Neural cell (in vitro differentiated cells): ENCODE results near the gene GUCA1A.

Experiments
- EP300 ChIP-seq: fragments of 450-650 bp; conservative IDR thresholded peaks from 2 replicates; pipeline ENCODE4 v1.6.1; 2014; ENCODE audit warnings: antibody characterized with exemption, mild to moderate bottlenecking, moderate library complexity; ENCODE audit not compliant: poor library complexity, severe bottlenecking
- EZH2 ChIP-seq: fragments of 200-600, 300-800 bp; shearing (Covaris generic), sonication (generic); IDR thresholded peaks from 2 replicates; pipeline ENCODE4 v1.6.1; 2014; ENCODE audit warnings: antibody characterized with exemption, low read length, borderline replicate concordance, mild to moderate bottlenecking; ENCODE audit not compliant: insufficient read depth, poor library complexity, severe bottlenecking
- MXI1 ChIP-seq: fragments of 450-650 bp; conservative IDR thresholded peaks from 2 replicates; pipeline ENCODE4 v1.6.1; 2014; ENCODE audit warnings: antibody characterized with exemption, mild to moderate bottlenecking; ENCODE audit not compliant: poor library complexity, severe bottlenecking
- POLR2AphosphoS5 ChIP-seq: IDR thresholded peaks from 2 replicates; pipeline ENCODE4 v1.6.1; 2012
- RAD21 ChIP-seq: fragments of 450-650 bp; conservative IDR thresholded peaks from 2 replicates; pipeline ENCODE4 v1.6.1; 2014; ENCODE audit warnings: antibody characterized with exemption, mild to moderate bottlenecking, moderate library complexity
- SMC3 ChIP-seq: fragments of 450-650 bp; conservative IDR thresholded peaks from 2 replicates; pipeline ENCODE4 v1.6.1; 2014; ENCODE audit warnings: antibody characterized with exemption, mild to moderate bottlenecking, moderate library complexity; ENCODE audit not compliant: poor library complexity
- TAF1 ChIP-seq: IDR thresholded peaks from 2 replicates; pipeline ENCODE4 v1.6.1; 2012; ENCODE audit warnings: low read depth
- TF ChIP-seq, protein P1 (sequence below): fragments of 450-650 bp; IDR thresholded peaks from 2 replicates; pipeline ENCODE4 v1.5.1; 2014; ENCODE audit warnings: antibody characterized with exemption, mild to moderate bottlenecking, moderate library complexity; ENCODE audit not compliant: poor library complexity, severe bottlenecking
- TF ChIP-seq, protein P2 (sequence below): IDR thresholded peaks from 2 replicates; pipeline ENCODE4 v1.6.1; 2012; ENCODE audit warnings: borderline replicate concordance

DNA sequence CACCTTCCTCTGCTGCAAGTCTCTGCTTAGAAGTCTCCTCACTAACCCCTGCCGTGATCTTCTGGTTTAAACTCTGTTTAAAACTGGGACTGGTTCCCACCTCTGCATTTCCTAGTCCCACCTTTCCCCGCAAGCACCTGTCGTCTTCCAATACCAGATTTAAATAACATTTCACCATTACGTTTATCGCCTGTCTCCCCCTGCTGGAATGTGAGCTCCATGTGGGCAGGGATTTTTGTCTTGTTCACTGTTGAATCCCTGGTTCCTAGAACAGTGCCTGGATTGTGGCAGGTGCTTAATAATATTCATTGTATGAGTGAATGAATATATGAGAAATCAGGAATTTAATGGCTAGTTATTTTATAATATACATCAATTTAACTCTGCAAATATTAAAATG, 2.7 kb downstream of the GUCA1A start:
- no peak for TF ChIP-seq SMC3
- TF ChIP-seq RAD21 = no peak
- TF ChIP-seq, protein P1, sequence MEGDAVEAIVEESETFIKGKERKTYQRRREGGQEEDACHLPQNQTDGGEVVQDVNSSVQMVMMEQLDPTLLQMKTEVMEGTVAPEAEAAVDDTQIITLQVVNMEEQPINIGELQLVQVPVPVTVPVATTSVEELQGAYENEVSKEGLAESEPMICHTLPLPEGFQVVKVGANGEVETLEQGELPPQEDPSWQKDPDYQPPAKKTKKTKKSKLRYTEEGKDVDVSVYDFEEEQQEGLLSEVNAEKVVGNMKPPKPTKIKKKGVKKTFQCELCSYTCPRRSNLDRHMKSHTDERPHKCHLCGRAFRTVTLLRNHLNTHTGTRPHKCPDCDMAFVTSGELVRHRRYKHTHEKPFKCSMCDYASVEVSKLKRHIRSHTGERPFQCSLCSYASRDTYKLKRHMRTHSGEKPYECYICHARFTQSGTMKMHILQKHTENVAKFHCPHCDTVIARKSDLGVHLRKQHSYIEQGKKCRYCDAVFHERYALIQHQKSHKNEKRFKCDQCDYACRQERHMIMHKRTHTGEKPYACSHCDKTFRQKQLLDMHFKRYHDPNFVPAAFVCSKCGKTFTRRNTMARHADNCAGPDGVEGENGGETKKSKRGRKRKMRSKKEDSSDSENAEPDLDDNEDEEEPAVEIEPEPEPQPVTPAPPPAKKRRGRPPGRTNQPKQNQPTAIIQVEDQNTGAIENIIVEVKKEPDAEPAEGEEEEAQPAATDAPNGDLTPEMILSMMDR = no peak
- TF ChIP-seq MXI1 = no peak
- TF ChIP-seq, protein P2, sequence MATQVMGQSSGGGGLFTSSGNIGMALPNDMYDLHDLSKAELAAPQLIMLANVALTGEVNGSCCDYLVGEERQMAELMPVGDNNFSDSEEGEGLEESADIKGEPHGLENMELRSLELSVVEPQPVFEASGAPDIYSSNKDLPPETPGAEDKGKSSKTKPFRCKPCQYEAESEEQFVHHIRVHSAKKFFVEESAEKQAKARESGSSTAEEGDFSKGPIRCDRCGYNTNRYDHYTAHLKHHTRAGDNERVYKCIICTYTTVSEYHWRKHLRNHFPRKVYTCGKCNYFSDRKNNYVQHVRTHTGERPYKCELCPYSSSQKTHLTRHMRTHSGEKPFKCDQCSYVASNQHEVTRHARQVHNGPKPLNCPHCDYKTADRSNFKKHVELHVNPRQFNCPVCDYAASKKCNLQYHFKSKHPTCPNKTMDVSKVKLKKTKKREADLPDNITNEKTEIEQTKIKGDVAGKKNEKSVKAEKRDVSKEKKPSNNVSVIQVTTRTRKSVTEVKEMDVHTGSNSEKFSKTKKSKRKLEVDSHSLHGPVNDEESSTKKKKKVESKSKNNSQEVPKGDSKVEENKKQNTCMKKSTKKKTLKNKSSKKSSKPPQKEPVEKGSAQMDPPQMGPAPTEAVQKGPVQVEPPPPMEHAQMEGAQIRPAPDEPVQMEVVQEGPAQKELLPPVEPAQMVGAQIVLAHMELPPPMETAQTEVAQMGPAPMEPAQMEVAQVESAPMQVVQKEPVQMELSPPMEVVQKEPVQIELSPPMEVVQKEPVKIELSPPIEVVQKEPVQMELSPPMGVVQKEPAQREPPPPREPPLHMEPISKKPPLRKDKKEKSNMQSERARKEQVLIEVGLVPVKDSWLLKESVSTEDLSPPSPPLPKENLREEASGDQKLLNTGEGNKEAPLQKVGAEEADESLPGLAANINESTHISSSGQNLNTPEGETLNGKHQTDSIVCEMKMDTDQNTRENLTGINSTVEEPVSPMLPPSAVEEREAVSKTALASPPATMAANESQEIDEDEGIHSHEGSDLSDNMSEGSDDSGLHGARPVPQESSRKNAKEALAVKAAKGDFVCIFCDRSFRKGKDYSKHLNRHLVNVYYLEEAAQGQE = no peak
- no peak for TF ChIP-seq EZH2
- no peak for TF ChIP-seq EP300
- no peak for TF ChIP-seq POLR2AphosphoS5
- TF ChIP-seq TAF1 = no peak
